Stimulated activated CD8-positive, alpha-beta memory T cell treated with anti-CD3 and anti-CD28 coated beads, Interleukin-4, amount 100 ng/mL, for 4 hours (primary cell): ENCODE measurements around the gene ELANE.

Experiments
- DNase-seq, 2 donors: peaks; one replicate each; pipeline ENCODE4 v3.0.0-alpha.2; 2020; ENCODE audit warnings: low read depth in 2 of 2, low spot score in 1 of 2

ELANE gene

DNA sequence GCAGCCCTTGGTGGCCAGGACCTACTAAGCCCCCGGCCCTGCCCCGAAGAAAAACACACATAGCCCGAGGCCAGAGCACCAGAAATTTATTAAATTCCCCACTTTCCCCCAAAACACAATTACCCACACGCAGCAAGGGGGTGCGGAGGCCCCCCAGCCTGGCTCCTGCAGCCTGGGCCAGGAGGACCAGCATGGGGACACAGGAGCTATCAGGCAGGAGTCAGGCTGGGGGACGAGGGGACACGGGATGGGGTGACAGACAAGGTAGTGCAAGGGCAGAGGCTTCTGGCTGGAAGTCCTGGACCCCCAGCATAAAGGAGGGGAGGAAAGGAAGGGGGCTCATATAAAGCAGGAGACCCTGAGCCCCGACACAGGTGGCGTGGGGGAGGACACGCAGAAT is 44.3 kb downstream of the ELANE start:
- no peak for DNase-seq

DNA sequence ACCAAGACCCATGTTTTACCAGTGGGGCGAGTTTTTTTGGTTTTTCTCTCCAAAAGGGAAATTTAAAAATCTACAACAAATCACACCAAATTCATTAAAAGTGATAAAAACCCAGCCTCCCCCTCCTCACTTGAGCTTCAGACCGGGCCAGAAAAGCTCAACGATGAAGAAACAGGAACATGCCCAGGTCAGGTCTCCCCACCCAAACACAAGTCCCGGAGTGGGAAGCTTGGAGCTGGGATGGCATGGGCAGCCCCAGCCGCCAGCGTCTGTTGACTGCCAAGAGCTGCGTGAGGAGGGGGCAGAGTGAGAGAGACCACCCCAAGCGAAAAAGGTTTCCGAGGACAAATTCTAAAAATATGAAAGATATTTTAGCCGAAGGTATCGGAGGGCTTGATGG is 44.9 kb downstream of the ELANE start:
- DNase-seq, result no peak

DNA sequence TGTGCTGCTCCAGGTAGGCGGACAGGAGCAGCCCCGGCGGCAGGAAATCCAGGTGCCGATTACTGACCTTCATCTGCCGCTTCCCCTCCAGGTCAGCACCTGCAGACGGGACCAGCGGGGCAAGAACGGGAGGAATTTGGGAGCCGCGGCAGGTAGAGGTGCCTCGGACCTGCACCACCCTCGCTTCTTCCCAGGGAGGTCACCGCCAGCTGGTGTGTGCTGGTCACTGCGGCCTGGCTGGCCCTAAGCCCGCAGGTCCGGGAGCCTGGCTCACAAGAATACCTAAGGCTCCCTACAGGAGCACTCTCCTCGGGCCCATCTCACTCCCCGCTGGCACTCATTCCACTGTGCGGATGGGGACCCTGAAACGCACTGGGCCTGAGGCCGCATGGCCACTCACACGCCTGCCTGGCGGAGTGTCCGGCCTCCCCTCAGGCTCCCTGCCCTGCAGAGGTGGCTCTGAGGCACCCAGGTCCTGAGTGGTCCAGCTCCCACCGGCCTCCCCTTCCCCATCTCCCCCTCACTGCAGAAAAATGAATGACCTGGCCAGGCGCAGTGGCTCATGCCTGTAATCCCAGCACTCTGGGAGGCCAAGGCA is 45.4 kb downstream of the ELANE start:
- DNase-seq, result no peak

DNA sequence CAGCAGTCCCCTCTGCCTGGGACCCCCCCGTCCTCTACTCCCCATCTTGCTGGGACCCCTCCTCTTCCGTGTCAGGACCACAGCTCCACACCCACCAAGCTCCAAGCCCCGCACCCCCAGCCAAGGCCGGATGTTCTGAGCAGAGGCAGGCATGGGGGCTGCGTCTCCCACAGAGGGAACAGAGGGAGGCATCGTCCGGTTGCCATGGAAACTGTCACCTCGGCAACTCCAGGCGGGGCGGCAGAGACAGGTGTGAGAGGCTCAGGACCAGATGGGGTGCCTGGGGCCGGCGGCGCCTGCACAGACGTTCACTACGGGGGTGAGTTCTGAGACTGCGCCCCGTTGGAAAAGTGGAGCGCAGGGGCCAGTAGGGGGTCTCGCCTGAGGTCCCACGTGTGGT is 46.6 kb downstream of the ELANE start:
- no peak for DNase-seq

DNA sequence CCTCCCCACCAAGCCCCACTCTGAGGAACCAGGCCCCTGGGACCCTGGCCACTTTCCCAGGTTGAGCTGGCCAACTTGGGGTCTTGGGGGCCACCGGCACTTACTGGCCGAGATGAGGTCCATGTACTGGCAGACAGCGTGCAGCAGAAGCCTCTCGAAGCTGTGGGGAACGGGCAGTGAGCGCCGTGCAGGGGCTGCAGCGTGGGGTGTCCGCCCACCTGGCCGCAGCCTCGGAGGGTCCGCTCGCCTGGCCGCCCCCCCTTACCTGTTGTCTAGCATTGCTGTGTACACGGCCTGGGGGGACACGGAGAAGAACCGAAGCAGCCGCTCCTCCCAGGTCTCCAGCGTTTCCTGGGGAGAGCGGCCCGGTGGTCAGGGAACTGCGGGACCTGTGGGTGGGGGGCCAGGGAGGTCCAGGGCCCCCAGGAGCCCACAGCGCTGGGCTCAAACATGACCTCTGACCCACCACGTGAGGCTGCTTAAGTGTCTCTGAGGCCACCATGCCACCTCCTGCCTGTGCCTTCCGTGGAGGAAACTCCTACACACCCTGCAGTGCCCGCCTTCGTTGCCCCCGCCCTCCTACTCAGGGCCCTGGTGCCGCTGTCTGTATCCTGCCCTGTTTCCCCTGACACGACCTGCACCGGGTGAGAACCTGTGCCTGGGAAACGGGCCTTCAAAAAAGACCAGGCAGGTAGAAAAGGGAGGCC is 47.4 kb downstream of the ELANE start:
- DNase-seq, result no peak

DNA sequence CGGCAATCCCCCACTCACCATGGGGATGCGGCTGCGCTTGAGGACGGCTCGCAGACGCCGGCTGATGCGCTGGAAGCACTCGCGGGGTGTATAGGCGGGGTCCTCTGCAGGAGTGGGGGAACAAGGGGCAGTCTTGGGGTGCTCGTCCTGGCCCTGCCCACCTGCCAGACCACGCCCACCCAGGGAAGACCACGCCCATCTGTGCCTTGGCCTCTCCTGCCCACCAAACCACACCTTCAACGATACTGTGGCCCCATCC is 47.9 kb downstream of the ELANE start:
- DNase-seq, result no peak

DNA sequence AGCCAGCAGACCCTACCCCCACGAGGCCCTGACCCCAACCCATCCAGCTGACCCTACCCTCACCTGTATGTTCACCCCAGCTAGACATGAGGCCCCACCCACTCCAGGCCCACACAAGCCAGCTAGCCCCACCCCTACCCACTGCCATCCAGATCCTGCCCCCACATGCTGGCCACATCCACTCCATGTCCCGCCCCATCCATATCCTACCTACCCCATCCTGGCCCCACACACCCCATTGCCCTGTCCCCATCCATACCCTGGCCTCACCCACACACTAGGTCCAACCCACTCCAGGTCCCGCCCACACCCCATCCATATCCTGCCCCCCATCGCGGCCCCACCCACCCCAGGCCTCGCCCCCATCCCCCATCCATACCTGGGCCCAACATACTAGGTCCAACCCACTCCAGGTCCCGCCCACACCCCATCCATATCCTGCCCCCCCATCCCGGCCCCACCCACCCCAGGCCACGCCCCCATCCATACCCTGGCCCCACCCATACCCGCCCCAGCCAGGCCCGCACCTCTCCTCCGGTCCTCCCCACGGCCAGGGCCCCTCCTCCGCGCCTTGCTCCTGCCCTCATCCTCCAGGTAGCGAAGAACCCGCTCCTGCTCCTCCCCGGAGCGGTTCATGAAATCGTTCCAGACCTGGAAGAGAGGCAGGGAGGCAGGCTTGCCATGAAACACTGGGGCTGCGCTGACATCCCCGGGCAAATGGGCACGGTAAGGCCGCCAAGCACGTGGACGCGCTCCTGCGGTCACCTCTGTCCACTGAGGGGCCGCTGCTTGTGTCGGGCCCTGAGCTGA is 48.4 kb downstream of the ELANE start:
- no peak for DNase-seq

DNA sequence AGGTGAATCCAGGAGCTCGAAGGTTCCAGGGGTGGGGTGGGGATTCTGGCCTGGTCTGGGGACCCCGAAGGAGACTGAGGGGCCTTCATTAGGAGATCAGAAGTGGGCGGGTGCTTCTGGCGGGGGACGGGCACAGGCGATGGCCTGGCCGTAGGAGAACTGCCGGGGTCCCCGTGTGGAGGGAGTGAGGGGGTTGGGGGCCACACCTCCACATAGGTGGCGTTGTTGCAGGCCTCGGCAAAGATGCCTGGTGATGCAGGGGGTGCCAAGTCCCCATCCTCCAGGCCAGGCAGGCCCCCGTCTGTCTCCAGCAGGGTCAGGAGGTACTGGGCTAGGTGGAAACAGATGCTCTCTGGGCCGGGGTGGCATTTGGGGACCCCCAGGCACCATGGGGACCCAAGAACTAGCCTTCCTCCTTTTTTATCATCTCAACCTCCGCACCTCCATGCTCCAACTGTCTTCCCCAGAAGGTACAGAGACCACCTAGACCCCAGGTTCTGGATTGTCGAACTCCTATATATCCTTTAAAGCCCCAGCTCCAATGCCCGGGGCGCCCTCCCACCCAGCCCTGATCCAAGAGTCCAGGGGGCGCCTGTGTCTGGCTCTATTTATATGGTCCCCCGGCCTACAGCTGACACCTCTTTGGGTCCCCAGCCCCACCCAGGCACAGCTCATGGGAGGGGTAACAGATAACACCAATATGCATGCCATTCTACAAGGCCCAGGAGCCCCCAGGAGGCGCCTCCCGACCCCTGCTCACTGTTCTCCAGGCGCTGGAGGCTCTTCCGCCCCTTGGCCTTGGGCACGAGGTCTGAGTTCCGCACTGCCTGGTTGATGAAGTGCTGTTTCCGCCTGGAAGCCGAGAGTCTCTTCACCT is 49.4 kb downstream of the ELANE start:
- DNase-seq, result no peak

DNA sequence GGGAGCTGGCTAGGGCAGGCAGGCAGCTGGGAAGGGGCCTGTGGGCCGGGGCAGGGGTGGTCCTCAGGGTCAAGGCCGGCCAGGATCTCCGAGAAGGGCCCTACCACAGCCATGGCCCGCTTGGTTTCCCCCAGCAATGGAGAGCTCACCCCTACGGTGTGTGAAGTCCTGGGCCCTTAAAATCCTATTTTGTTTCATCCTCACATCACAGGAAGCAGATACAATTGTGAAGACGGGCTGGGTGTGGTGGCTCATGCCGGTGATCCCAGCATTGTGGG is 49.9 kb downstream of the ELANE start:
- DNase-seq, result no peak

DNA sequence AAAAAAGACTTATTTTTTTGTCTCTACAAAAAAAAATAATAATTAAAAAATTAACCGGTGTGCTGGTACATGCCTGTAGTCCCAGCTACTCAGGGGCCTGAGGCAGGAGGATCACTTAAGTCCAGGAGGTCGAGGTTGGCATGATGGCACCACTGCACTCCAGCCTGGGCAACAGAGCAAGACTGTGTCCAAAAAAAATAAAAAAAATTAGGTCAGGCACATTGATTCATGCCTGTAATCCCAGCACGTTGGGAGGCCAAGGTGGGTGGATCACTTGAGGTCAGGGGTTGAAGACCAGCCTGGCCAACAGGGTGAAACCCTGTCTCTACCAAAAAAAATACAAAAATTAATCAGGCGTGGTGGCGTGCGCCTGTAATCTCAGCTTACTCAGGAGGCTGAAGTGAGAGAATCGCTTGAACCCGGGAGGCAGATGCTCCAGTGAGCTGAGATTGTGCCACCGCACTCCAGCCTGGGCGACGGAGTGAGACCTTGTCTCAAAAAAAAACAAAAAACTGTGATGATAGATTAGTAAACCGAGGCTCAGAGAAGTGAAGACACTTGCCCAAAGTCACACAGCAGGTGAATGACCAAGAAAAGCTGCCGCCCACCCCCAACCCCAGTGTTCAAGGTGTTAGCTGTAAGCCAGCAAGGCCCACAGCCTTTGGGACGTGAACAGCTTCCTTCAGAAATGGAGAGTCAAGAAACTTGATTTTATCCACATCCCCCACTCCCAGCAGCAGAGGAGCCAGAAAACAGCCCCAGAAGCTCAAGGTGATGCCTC is 50.5 kb downstream of the ELANE start:
- no peak for DNase-seq

DNA sequence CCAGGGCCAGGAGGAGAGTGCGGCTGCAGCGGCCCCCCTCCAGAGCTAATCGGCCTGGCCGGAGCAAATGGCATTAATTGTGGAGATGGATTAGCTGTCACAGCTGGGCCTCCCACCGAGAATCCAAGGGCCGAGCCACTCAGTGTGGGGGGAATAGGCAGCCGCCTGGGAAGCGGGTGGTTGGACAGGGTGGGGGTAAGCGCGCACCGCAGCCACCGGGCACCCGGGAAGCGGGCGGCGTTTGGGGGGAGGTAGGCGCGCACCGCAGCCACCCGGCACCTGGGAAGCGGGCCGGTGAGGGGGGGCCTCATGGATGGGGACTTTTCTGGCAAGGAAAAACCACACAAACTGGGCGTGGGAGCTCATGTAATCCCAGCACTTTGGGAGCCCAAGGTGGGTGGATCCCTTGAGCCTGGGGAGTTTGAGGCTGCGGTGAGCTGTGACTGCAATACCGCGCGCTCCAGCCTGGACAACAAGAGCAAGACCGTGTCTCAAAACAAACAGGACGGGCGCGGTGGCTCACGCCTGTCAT is 51.2 kb downstream of the ELANE start:
- DNase-seq, result no peak

DNA sequence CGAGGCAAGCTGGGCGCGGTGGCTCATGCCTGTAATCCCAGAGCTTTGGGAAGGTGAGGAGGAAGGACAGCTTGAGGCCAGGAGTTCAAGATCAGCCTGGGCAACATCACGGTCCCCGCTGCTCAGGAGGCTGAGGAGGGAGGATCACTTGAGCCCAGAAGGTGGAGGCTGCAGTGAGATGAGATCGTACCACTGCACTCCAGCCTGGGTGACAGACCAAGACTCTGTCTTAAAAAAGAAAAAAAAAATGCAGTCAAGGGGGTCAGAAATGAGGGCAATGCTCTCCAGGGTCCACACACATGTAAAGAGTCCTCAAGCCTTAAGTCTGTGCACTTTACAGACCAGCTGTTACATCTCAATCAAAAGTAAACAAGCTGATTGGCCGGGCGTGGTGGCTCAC is 52.4 kb downstream of the ELANE start:
- no peak for DNase-seq
